ENCODE results near the gene COMT.

Gene COMT

GRCh38 chr22:19957445-19957844 lies 15.9 kb downstream of the COMT start:
- Histone ChIP-seq H3K9ac (no peak overlapping the region), H3K4me1 (ENCODE audit: low read depth, poor library complexity, severe bottlenecking) (peaks cover 30% of the 10 kb centered on the region)

DNA sequence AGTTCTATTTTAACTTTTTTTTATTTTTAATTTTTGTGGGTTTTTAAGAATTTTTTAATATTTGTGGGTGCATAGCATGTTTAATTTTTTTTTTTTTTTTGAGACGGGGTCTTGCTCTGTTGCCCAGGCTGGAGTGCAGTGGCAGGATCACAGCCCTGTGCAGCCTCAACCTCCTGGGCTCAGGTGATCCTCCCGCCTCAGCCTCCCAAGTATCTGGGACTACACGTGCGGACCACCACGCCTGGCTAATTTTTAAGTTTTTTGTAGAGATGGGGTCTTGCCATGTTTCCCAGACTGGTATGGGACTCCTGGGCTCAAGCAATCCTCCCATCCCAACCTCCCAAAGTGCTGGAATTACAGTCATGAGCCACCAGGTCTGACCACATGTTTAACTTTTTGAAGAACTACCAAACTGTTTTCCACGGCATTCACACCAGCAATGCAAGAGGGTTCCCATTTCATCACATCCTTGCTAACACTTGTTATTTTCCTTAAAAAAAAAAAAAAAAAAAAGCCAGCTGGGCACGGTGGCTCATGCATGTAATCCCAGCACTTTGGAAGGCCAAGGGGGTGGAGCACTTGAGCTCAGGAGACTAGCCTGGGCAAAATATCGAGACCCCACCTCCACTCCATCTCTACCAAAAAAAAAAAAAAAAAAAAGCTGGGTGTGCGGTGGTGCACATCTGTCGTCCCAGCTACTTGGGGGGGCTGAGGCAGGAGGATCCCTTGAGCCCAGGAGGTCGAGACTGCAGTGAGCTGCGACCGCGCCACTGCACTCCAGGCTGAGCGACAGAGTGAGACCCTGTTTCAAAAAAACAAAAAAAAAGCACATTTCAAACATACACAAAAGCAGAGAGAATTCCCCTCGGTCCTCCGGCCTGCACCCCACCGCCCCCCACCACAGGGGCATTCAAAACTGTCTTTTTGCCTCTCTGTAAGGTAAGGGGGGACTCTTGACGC lies 16.8 kb downstream of the COMT start:
- Histone ChIP-seq H3K9ac (no peak overlapping the region), H3K4me2 (no peak overlapping the region), H3K27ac (no peak overlapping the region), H4K20me1 (ENCODE audit: insufficient read depth) (no peaks in the 10 kb centered on the region), H3K27me3 (ENCODE audit: insufficient read depth, low read depth) (no peaks in the 10 kb centered on the region), H3K36me3 (ENCODE audit: insufficient read depth) (no peaks in the 10 kb centered on the region), H3K79me2 (ENCODE audit: insufficient read depth, low read depth) (no peaks in the 10 kb centered on the region), H2AFZ (ENCODE audit: low read depth) (no peak overlapping the region), H3K4me1 (ENCODE audit: low read depth, poor library complexity, severe bottlenecking) (peaks cover 35% of the 10 kb centered on the region), H3K4me3 (IDR thresholded peaks at IDR 0.05; ENCODE audit: insufficient read depth, low read depth, low read length) (no peak overlapping the region)
- TF ChIP-seq, protein P1, sequence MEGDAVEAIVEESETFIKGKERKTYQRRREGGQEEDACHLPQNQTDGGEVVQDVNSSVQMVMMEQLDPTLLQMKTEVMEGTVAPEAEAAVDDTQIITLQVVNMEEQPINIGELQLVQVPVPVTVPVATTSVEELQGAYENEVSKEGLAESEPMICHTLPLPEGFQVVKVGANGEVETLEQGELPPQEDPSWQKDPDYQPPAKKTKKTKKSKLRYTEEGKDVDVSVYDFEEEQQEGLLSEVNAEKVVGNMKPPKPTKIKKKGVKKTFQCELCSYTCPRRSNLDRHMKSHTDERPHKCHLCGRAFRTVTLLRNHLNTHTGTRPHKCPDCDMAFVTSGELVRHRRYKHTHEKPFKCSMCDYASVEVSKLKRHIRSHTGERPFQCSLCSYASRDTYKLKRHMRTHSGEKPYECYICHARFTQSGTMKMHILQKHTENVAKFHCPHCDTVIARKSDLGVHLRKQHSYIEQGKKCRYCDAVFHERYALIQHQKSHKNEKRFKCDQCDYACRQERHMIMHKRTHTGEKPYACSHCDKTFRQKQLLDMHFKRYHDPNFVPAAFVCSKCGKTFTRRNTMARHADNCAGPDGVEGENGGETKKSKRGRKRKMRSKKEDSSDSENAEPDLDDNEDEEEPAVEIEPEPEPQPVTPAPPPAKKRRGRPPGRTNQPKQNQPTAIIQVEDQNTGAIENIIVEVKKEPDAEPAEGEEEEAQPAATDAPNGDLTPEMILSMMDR (conservative IDR thresholded peaks at IDR 0.05; ENCODE audit: low read depth, low read length) = no peak

More at GRCh38 chr22:19957445-19957844, 15.9 kb downstream of the COMT start:
- H3K27ac ChIP-seq = no peak overlapping the region
- H4K20me1 ChIP-seq (ENCODE audit: insufficient read depth) = no peaks in the 10 kb centered on the region
- H3K79me2 ChIP-seq (ENCODE audit: insufficient read depth, low read depth) = no peaks in the 10 kb centered on the region
- no peaks in the 10 kb centered on the region for H3K36me3 ChIP-seq (ENCODE audit: insufficient read depth)
- H3K4me3 ChIP-seq (IDR thresholded peaks at IDR 0.05; ENCODE audit: insufficient read depth, low read depth, low read length) = no peak overlapping the region
- TF ChIP-seq, protein P1 (conservative IDR thresholded peaks at IDR 0.05; ENCODE audit: low read depth, low read length) = 0 out of 2 replicates have a peak, but pooled peaks have one; percentile 17
- H2AFZ ChIP-seq (ENCODE audit: low read depth) = no peak overlapping the region
- H3K4me2 ChIP-seq = no peak overlapping the region
- H3K27me3 ChIP-seq (ENCODE audit: insufficient read depth, low read depth) = no peaks in the 10 kb centered on the region

DNA sequence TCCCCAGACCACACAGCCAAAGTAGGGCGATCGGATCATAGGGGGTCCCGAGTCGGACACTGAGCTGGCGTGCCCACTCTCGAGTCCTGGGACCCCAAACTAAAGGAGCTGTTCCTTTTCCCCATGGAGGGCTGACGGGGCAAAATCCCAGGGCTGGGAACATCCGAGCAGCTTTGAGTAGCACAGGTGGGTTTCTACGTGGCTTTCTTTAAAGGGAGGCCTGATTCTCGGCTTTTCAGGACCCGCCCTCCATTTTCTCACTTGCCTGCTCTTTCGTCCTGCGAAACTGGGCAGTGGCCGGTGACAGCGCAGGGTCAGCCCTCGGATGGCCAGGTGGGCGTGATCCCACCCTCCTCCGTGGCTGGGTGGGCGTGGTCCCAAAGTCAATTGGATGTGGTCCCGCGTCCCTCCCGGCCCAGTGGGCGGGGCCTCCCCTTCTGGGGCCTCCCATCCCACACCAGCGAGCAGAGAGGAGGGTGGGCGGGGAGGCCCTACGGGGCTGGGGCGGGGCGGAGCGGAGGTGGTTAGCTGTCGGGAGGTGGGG lies 17.5 kb downstream of the COMT start:
- no peak overlapping the region for H3K27ac ChIP-seq
- H3K4me2 ChIP-seq = no peak overlapping the region
- no peaks in the 10 kb centered on the region for H3K79me2 ChIP-seq (ENCODE audit: insufficient read depth, low read depth)
- no peak overlapping the region for H3K9ac ChIP-seq
- H4K20me1 ChIP-seq (ENCODE audit: insufficient read depth) = no peaks in the 10 kb centered on the region
- TF ChIP-seq, protein P1 (conservative IDR thresholded peaks at IDR 0.05; ENCODE audit: low read depth, low read length) = no peak
- H3K36me3 ChIP-seq (ENCODE audit: insufficient read depth) = no peaks in the 10 kb centered on the region
- H3K4me3 ChIP-seq (IDR thresholded peaks at IDR 0.05; ENCODE audit: insufficient read depth, low read depth, low read length) = no peak overlapping the region
- no peak overlapping the region for H2AFZ ChIP-seq (ENCODE audit: low read depth)
- H3K4me1 ChIP-seq (ENCODE audit: low read depth, poor library complexity, severe bottlenecking) = peaks cover 27% of the 10 kb centered on the region
- no peaks in the 10 kb centered on the region for H3K27me3 ChIP-seq (ENCODE audit: insufficient read depth, low read depth)

DNA sequence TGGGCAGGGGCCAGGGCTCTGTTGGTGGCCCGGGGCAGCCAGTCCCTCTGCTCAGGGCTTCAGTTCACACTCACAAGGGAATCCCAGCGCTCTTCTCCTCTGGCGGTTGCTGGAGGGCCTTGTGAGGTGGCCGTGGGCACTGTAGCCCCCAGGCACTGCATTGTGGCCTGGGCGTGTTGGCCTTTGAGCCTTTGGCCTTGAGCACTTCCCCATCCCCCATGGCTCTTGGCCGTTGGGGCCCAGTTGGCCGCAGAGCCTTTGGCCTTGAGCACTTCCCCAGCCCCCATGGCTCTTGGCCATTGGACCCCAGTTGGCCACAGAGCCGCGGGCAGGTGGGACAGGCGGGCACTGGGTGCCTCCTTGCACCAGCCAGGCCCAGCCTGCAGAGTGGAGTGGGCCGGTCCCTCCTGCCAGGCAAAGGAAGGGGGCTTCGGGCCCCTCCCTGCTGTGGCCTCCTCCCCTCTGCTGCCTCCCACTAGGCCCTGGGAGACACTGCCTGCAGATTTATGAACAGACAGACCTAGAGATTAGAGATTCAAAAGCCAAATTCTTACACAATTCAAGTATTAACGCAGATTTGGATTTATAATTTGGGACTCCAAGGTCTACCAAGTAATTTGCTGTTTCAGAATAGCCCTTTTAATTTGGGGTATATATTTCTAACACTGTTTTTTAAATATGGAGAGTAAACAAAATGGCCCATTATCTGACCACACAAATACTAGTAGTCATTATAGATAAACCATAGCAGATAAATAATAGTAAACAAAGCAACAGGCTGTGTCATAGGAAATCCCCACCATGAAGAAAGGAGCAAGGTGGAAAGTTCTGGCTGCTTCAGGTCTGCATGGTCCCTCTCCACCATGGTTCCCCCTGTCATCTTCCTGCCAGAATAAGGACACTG lies 18.3 kb downstream of the COMT start:
- Histone ChIP-seq H3K27me3 (ENCODE audit: insufficient read depth, low read depth) (no peaks in the 10 kb centered on the region), H4K20me1 (ENCODE audit: insufficient read depth) (no peaks in the 10 kb centered on the region), H3K27ac (no peak overlapping the region; the same call in 1 of the 2 replicates), H3K4me1 (ENCODE audit: low read depth, poor library complexity, severe bottlenecking) (peaks cover 26% of the 10 kb centered on the region), H2AFZ (ENCODE audit: low read depth) (no peak overlapping the region), H3K79me2 (ENCODE audit: insufficient read depth, low read depth) (no peaks in the 10 kb centered on the region), H3K4me3 (IDR thresholded peaks at IDR 0.05; ENCODE audit: insufficient read depth, low read depth, low read length) (no peak overlapping the region), H3K4me2 (no peak overlapping the region), H3K36me3 (ENCODE audit: insufficient read depth) (no peaks in the 10 kb centered on the region), H3K9ac (no peak overlapping the region)
- TF ChIP-seq, protein P1 (conservative IDR thresholded peaks at IDR 0.05; ENCODE audit: low read depth, low read length) = no peak

Data from KMS-11 (cell line).